GM12874 (cell line): Measurements from ENCODE around the gene NUDT9.

ENCODE experiments used
- TF ChIP-seq, protein P1 (sequence below): IDR thresholded peaks from 2 replicates; pipeline ENCODE4 v1.5.1; 2011; ENCODE audit warnings: low read depth, mild to moderate bottlenecking, control low read depth, low read length, moderate library complexity; ENCODE audit not compliant: insufficient read depth

The NUDT9 gene

DNA sequence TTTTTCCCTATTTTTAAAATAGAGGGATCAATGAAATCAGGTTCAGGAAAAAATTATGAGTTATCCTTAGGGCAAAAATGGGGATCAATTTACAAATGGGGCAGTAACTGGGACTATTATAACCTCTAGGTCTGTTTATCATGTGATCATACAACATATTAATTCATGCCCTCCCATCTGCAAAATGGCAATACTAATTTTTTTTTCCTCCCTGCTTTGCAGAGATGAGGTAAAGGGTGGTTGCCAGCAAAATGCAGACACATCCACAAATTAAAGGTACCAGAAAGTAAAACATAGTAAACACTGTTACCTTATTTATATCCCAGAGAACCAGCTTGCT, 31.9 kb upstream of the NUDT9 start:
- TF ChIP-seq, protein P1, sequence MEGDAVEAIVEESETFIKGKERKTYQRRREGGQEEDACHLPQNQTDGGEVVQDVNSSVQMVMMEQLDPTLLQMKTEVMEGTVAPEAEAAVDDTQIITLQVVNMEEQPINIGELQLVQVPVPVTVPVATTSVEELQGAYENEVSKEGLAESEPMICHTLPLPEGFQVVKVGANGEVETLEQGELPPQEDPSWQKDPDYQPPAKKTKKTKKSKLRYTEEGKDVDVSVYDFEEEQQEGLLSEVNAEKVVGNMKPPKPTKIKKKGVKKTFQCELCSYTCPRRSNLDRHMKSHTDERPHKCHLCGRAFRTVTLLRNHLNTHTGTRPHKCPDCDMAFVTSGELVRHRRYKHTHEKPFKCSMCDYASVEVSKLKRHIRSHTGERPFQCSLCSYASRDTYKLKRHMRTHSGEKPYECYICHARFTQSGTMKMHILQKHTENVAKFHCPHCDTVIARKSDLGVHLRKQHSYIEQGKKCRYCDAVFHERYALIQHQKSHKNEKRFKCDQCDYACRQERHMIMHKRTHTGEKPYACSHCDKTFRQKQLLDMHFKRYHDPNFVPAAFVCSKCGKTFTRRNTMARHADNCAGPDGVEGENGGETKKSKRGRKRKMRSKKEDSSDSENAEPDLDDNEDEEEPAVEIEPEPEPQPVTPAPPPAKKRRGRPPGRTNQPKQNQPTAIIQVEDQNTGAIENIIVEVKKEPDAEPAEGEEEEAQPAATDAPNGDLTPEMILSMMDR = no peak

DNA sequence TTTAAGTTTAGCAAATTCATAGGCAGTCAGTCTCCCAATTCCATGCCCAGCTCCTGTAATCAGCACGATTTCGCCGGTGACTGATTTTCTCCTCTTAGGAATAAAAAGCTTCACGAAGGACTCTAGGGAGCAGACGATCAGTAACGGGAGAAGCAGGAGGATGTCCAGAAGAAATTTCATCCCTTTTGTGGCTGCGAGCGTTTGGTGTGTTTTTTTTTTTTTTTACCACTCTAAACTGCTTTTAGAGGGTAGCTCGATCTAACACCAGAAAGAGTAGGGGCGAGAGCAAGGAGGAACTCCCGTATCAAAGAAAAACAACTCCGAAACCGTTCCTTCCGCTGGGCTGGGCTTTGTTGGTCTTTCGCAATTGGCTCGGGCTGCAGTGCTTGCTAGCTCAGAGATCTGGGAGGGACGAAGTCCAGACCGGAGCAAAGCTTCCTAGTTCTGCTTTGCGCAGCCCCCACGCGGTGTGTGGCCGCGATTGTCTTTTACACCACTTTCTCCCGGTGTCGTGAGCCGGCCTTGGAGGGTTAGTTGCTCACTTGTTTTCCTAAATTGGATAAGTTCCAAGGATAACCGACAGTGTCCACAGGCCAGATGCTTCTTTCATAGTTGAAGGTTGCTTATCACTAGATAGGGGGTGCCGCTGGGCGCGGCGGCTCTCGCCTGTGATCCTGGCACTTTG, 31.3 kb upstream of the NUDT9 start, which contains the start of gene HSD17B11:
Gene HSD17B11 (minus strand): TSS at position 298 of the 685 bp plus-strand sequence. CDS start 118 bp downstream, at position 180.
- TF ChIP-seq, protein P1 = no peak

DNA sequence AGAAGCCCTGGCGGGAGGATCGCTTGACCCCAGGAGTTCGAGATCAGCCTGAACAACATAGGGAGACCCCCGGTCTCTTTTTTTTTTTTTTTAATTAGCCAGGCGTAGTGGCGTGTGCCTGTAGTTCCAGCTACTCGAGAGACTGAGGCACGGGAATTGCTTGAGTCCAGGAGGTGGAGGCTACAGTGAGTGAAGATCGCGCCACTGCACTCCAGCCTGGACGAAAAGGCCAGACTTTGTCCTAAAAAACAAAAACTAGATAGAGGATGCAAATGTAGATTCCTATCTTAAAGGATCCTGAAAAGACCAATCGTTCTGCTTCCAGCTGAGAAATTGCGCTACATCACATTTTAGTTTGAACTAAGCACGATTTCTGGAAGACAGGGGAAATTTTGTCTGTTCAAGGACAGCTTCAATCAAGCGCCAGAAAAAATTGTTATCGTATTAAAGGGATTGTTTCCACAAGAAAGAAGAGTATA, 30.8 kb upstream of the NUDT9 start:
- TF ChIP-seq, protein P1 = no peak

DNA sequence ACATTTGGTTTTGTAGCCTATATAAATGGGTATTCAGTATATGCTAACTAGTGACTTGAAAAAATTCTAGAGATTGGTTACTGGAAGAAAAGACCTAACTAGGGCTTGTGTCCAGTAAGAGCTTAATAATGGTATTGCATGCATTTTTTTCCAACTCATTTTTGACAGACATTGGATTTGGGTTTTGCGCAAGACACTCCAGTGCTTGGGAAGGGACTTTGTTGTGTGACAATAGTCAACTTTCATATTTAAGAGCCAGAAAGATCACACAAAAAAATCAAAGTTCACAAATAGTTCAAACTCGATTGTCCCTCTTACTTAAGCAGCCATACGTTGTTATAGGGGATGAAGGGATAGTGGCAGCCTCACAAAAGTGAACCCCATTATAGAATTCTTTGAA, 30.2 kb upstream of the NUDT9 start:
- TF ChIP-seq, protein P1 = no peak

DNA sequence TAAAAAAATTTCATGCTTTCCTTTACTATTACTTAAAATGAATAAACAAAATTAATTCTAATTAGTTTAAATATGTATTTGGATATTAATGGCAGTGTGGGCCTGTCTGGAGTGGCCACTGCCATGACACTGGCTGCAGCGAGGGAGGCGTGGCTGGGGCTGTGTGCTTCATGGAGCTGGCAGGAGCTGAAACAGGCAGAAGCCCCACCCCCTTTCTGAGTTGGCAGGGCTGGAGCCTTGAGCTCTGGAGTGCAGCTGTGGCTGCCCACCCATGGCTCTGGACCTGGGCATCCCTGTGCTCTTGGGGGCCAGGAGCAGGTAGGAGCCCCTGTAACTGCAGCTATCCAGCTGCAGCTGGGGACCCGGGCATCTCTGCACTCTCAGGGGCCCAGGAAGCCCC, 23.2 kb upstream of the NUDT9 start:
- TF ChIP-seq, protein P1 = no peak

DNA sequence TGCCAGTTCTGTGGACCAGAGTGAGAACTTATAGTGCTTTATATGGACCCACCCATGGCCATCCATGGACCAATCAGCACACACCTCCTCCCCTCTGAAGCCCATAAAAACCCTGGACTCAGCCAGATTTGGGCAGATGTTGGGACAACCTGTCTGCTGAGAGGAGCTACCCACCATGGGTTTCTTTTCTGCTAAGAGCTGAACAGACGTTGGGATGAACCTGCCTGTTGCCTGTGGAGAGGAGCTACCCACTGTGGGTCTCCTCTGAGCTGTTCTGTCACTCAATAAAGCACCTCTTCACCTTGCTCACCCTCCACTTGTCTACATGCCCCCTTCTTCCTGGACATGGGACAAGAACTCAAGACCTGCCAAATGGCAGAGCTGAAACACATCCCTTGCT, 22.4 kb upstream of the NUDT9 start:
- TF ChIP-seq, protein P1 = no peak

DNA sequence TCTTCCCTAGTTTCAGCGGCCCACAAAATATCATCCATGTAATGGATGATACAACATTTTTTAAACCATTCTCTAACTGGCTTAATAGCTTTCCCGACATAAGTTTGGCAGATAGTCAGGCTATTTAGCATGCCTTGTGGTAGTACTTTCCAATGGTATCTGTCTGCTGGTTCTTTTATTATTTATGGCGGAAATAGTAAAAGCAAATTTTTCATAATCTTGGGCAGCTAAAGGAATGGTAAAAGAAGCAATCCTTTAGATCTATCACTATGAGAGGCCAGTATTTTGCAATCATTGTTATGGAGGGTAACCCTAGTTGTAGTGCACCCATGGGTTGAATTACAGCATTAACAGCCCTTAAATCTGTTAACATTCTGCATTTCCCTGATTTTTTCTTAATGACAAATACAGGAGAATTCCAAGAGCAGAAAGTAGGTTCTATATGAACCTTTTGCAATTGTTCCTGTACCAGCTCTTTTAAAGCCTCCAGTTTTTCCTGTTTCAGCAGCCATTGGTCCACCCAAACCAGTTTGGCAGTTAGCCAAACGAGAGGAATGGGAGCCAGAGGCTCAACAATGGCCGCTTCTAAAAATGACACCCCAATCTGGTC, 17.1 kb upstream of the NUDT9 start:
- TF ChIP-seq, protein P1 = no peak
